Measurements from ENCODE around the gene FOXE3.
"Not testable (repeated sequence)": the region's sequence is repeated elsewhere in the genome, so short reads cannot be mapped to it uniquely, and the experiment has no call there.

DNA sequence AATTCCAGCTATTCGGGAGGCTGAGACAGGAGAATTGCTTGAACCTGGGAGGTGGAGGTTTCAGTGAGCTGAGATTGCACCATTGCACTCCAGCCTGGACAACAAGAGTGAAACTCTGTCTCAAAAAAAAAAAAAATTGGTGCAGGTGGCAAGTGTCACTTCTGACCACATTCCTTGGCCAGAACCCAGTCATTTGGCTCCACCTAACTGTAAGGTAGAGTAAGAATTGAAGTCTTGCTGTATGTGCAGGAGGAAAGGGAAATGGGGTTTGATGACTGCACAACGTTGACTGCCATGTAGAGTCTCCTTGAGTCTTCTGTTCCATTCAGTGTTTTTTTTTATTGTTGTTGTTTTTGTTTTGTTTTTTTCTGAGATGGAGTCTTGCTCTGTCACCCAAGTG is 37.8 kb downstream of the FOXE3 start:
- TF ChIP-seq, protein P1, sequence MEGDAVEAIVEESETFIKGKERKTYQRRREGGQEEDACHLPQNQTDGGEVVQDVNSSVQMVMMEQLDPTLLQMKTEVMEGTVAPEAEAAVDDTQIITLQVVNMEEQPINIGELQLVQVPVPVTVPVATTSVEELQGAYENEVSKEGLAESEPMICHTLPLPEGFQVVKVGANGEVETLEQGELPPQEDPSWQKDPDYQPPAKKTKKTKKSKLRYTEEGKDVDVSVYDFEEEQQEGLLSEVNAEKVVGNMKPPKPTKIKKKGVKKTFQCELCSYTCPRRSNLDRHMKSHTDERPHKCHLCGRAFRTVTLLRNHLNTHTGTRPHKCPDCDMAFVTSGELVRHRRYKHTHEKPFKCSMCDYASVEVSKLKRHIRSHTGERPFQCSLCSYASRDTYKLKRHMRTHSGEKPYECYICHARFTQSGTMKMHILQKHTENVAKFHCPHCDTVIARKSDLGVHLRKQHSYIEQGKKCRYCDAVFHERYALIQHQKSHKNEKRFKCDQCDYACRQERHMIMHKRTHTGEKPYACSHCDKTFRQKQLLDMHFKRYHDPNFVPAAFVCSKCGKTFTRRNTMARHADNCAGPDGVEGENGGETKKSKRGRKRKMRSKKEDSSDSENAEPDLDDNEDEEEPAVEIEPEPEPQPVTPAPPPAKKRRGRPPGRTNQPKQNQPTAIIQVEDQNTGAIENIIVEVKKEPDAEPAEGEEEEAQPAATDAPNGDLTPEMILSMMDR (conservative IDR thresholded peaks at IDR 0.05 in 1 of 2, IDR thresholded peaks at IDR 0.05 in 1 of 2; ENCODE audit: low read depth in 1 of 2, low read length in 2 of 2), result not testable (repeated sequence)
- not testable (repeated sequence) for TF ChIP-seq EZH2 (IDR thresholded peaks at IDR 0.05; ENCODE audit: low read length, missing control alignments)

All from fibroblast of lung (primary cell).